Pulmonary artery endothelial cell (primary cell): ENCODE measurements around the gene DDX39B. TPM values are rescaled to one million over a fixed set of nuclear protein-coding genes. Genes with fewer than 3 reads are reported as not detected.
"Not testable (repeated sequence)": the region's sequence is repeated elsewhere in the genome, so short reads cannot be mapped to it uniquely, and the experiment has no call there.

Experiments
- DNase-seq: peaks from one replicate; pipeline ENCODE4 v3.0.0-alpha.2; 2011; ENCODE audit warnings: low read depth, low spot score
- total RNA-seq: library from RNA; depleted of rRNA; stranded (reverse); fragments of >200 nt; gene quantifications from 2 replicates; pipeline ENCODE4 v1.2.3, GENCODE V29; 2014

Gene DDX39B
- total RNA-seq: 507 and 634 TPM in 2 replicates

DNA sequence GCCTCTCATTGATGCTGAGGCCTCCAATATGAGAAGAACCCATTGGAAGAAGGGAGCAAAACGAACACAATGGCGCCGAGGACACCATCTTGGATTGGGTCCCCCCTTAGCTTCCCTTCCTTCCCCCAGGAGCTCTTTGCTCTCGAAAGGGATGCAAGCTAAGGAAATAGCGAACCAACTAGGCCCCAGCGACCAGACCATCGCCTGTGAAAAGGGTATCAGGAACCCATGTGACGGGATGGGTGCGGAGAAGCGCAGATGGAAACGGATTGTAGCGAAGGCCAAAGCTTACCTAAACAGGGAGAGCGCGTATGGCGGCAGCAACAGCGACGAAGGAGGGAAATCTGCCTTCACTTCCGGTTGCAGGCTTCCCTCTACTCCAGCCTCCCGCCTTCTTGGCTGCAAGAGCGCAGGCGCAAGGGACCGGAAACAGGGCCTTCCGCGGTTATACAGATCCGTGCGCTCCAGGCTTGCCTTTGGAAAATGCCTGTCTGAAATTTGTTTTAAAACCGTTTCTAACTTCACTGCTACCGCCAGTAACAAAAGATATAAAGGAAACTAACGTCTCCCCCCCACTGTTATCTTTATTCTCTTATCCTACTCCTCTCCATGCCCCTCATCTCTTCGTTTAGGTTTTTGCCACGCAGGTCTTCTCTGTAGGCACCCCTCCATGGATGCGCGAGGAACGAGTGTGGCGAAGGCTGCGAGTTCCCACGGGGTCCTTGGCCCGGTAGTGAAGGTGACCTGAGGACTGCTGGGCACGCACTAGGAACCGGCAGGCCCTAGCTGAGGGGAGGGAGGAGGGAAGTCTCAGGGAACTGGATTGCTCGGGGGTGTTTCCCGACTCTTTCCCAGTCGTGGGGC, at the start of gene DDX39B:
DDX39B (minus strand) TSS at position 346 of the 864 bp plus-strand sequence. CDS start 1,471 bp downstream, outside the sequence.
- peak; percentile 90 for DNase-seq

DNA sequence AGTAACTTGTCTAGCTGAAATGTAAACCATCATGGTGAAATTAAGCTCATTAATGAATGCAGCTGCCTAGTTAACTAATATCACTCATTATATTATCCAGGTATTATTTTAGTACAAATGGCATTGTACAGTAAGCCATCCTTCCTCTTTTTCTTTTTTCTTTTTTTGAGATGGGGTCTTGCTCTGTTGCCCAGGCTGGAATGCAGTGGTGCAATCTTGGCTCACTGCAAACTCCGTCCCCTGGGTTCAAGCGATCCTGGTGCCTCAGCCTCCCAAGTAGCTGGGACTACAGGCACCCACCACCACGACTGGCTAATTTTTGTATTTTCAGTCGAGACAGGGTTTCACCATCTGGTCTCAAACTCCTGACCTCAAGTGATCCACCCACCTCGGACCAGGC, 48.9 kb upstream of the DDX39B start:
- not testable (repeated sequence) for DNase-seq

DNA sequence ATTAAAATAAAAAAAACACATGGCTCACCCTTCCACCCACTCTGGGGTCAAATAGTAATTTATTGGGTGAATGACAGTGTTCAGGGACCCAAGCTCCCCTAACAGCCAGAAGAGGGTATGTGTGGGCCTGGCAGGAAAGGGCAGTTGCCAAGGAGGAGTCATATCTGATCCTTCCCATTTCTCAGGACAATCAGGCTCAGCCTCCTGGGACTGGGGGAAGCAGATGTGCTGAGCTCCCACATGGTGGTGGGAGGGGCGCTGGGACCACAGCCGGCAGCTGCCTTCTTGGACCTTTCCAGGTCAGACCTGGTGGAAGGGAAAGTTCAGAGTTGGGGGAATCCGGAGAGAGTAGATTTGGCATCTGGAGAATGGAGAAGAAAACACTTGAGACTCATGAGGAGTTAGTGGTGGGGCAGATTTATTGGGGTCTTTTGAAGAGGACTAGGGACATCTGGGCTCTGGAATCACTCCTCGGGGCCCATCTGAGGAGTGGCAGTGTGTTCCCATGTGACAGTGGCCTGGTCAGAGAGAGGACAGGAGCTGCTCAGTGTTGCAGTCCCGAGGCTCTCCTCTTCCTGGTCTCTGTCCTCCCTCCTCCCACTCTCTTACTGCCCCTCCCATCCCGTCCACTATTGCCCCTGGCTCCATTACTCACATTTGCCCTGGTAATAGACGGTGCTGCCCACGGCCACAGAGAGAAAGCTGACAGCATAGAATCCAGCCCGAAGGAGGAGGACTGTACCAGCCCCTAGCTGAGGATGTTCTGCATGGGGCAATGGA, 47.3 kb upstream of the DDX39B start:
- no peak for DNase-seq

DNA sequence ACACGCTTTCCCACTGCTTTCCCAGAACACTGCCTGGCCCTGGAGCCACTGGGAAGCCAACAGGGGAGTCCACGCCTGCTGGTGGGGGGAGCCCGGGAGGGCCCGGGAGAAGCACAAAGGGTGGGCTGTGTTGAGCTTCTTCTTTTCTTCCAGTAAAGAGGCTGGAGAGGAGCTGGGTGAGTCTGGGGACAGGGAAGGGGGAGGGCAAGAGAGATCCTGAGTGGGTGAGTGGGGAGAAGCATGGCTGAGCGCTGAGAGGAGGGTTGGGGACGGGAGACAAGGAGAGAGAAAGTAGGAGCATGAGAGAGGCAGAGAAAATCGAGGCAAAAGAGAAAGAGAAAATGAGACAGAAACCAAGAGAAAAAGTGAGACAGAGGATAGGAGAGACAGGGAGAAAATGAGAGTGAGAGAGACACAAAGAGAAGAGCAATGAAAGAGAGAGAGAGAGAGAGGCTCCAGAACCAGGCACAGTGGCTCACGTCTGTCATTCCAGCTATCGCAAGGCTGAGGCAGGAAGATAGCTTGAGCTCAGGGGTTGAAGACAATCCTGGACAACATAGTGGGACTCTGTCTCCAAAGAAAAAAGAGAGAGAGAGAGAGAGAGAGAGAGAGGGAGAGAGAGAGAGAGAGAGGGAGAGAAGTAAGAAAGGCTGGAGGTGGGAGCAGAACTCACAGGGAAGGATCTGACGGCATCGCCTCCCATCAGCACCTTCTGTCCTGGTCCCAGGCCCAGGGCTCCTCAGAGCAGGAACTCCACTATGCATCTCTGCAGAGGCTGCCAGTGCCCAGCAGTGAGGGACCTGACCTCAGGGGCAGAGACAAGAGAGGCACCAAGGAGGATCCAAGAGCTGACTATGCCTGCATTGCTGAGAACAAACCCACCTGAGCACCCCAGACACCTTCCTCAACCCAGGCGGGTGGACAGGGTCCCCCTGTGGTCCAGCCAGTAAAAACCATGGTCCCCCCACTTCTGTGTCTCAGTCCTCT, 46.3 kb upstream of the DDX39B start:
- DNase-seq: no peak

DNA sequence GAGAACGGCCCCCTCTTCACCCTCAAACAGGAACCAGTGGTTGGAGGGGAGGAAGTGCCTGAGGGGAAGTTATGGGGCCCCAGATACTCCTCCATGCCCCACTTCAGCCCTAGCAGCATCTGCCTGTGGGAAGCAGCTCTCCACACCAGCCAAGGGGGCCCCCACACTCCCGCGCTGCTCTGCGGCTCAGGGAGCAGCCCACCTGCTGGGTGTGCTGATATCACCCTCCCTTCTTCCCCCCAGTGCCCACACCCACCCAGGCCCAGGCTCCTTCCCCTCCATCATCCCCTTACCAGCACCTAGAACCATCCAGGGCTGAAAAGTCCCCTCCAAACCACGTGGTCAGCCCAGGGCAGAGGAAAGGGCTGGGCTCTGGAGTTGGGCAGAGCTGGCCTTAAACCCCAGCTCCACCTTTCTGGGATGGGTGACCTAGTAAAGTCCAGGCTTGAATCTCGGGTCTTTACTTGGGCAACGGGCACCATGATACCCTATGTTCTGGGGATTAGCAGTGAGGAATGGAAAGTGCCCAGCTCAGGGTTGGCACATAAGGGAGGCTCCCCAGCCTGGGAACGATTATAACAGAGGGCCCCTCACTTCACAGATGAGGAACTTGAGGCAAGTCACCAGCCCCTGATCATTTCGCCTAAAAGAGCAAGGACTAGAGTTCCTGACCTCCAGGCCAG, 44.9 kb upstream of the DDX39B start:
- DNase-seq: no peak

DNA sequence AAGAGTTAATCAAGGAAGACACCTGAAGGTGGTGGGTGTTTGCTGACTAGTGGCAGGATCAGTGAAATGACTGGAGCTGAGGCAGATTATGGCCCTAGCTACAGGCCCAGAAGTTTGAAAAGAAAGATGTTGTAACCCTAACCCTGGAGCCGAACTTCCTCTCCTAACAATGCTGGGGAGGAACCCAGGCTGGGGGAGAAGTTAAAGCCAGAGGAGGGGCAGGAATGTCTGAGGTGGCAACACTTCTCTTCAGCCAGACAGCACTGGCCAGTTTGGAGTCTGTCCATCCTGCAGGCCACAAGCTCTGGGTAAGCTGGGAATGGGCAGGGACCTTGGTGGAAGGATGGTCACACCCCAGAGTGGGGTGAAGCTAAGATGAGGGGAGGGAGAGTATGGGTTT, 44.2 kb upstream of the DDX39B start, which contains the start of gene LST1:
LST1 (plus strand) TSS at position 270 of the 400 bp plus-strand sequence. CDS start 1,023 bp downstream, outside the sequence.
- DNase-seq: no peak

DNA sequence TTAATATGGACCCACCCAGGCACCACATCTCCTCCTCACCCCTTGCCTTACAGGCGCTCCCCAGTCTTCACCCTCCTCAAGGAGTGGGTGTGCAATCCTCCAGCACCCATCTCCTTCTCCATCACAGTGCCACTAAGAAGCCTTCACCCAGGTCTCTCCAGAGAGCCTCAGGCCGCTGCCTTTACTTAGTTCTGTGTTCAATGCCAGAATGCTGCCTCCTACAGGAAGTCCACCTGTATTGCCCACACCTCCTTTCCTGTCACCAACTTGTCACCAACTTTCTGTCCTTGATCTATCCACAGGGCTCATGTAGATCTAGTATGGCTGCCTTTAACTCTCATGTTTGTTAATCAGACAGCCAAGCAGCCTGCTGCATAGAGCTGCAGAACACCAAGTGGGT, 43.7 kb upstream of the DDX39B start:
- DNase-seq: no peak

DNA sequence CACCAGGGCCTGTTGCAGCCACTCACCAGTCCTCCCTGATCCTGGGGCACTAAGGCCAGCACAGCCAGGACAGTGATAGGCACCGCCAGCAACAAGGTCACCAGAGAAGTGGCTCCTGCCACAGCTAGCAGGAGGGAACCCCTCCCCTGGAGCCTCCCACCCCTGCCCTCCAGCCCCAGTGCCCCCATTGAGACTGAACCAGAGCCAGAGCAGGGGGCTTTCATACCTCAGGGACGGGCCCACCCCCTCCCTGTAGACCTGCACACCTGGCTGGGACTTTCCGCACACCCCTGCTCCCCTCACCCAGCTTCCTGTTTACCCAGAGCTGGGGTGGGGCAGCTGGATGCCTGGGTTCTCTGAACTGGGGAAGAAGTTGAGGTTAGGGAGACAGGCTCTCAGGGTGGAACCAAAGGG, 40.4 kb upstream of the DDX39B start, which contains the start of gene LTB:
LTB (minus strand) TSS at position 195 of the 414 bp plus-strand sequence; CDS start at position 188, 7 bp downstream.
- no peak for DNase-seq

DNA sequence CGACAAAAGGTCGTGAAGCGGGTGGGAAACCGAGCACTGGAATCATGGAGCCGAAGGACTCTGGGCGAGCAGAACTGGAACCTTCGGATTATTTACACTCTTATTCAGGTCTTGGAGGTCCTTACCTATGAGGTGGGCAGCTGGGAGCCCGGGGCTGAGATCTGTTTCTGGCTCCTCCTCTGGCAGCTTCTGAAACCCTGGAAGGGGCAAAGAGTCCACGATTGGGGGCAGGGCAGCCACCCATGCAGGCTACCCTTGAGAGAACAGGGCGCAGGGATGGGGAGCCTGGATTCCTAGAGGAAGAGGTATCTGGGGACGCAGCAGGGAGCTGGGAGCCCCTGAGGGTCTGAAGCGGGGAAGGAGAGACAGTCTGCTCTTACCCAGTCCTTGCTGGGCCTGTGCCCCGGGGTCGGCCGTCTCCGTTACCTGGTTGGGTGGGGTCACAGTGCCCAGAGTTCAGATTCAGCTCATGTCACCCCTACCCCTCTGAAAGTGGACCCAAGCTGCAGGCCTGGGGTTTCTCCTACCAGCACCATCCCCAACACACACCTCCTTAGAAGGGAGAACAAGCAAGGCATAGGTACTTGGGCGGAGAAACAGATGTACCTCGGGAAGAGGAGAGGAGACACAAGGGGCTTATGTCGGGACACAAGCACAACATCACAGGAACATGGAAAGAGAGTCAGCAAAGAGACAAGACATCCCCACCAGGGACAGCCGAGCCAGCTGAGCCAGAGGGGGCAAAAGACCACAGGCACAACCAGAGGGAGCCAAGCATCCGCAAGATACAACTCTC, 39.8 kb upstream of the DDX39B start:
- DNase-seq: no peak

DNA sequence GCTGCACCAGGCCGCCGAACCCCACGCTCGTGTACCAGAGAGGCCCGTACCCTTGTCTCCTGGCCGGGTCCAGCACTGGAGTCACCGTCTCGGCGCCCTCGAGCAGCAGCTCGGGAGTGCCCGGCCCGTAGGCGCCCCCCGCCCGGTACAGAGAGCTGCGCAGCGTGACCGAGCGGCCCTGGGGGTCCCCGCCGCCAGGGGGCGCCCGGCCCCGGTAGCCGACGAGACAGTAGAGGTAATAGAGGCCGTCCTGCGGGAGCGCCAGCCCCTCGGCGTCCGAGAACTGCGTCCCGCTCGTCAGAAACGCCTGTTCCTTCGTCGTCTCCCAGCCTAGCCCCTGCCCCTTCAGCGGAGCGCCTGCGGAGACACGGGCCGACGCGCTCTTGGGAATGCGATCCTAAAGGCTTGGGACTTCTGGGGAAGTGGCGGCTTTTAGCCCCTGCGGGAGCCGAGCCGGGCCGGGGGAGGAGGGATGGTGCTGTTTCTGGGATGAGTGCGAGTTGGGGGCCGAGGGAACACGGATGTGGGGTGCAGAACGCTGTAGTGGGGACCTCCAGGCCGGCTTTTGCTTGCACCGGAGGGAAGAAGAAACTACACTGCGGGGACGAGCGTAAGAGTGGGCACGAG, 39.1 kb upstream of the DDX39B start:
- DNase-seq: peak; percentile 56

DNA sequence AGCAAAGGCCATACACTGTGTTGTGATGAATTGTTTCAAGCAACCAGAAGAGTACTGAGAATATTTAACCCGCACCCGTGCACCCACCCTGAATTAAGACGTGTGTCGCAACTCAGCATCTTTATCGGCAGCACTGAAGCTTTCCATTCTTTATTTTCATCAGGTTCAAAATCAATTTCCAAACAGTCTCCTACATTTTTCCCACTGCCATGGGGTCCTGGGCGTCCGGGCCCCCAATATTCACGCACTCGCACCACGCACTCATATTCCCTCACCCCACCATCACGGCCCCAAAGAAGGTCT, 38.6 kb upstream of the DDX39B start:
- no peak for DNase-seq

DNA sequence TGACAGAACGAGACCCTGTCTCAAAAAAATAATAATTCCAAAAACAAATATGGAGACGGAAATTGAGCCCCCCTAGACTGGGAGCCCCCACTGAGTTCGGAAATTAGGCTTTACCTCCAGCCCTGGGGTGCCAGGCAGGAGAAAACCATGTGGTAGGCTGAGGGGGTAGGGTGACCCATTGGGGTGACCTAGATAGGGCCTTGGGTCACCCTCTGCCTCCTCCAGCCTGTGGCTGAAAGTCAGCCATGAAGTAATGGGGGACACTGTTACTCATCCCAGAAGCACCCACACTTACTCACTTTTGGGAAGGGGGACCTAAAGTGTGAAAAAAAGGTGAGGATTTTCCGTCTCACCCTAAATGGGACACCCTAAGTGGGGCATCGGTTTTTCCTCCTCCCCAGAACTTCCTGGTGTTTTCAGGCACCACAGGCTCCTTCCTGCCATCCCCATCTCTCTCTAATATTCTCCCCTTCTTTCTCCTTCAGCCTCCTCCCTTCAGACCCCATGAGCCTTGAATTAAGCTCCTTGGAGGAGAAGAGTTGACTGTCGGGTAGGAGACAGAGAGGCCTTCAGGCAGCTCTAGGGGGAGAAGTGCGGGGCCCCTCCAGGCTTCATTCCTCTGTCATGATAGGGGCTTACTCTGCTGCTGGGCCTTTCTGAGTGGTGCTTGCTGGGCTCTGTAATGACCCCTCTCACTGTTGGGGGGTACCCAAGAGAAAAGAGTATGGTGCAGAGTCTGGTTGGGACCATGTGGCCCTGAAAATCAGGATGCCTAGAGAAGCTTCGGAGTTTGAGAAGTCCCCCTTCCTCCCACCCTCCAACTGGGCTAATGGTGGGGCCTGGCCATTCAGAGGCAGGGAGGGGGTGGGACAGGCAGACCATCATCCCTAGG, 38.0 kb upstream of the DDX39B start:
- DNase-seq: no peak

DNA sequence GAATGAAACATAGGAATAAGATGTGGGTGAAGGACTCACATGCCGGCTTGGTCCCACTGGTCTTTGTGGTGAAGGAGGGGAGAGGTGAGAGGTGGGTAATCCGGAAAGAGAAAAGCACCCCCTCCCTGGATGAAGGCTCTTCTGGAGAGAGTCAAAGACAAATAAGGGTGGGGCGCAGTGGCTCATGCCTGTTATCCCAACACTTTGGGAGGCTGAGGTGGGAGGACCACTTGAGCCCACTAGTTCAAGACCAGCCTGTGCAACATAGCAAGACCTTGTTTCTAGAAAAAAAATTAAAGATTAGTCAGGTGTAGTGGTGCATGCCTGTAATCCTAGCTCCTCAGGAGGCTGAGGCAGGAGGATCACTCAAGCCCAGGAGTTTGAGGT, 37.3 kb upstream of the DDX39B start:
- no peak for DNase-seq

DNA sequence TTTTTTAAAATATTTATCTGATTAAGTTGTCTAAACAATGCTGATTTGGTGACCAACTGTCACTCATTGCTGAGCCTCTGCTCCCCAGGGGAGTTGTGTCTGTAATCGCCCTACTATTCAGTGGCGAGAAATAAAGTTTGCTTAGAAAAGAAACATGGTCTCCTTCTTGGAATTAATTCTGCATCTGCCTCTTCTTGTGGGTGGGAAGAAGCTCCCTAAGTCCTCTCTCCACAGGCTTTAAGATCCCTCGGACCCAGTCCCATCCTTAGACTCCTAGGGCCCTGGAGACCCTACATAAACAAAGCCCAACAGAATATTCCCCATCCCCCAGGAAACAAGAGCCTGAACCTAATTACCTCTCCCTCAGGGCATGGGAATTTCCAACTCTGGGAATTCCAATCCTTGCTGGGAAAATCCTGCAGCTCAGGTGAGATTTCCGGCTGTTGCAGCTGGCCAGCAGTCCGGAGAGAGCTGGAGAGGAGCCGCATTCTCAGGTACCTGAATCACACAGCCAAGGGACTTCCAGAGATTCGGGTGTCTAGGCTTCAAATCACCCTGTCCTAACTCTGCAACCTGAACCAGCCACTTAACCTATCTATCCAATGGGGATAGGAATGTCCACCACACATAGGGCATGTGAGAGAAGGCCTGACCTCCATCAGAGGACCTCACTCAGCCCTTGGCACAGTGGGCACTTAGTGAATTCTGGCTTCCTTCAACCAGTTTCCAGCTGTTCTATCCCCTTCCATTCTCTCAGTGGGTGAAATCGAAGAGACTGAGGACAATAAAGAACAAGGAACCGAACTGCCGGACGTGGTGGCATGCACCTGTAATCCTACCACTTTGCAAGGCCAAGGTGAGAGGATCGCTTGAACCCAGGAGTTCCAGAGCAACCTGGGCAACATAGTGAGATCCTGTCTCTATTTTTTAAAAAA, 36.6 kb upstream of the DDX39B start:
- no peak for DNase-seq

DNA sequence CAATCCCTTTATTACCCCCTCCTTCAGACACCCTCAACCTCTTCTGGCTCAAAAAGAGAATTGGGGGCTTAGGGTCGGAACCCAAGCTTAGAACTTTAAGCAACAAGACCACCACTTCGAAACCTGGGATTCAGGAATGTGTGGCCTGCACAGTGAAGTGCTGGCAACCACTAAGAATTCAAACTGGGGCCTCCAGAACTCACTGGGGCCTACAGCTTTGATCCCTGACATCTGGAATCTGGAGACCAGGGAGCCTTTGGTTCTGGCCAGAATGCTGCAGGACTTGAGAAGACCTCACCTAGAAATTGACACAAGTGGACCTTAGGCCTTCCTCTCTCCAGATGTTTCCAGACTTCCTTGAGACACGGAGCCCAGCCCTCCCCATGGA, 35.8 kb upstream of the DDX39B start:
- DNase-seq: no peak

DNA sequence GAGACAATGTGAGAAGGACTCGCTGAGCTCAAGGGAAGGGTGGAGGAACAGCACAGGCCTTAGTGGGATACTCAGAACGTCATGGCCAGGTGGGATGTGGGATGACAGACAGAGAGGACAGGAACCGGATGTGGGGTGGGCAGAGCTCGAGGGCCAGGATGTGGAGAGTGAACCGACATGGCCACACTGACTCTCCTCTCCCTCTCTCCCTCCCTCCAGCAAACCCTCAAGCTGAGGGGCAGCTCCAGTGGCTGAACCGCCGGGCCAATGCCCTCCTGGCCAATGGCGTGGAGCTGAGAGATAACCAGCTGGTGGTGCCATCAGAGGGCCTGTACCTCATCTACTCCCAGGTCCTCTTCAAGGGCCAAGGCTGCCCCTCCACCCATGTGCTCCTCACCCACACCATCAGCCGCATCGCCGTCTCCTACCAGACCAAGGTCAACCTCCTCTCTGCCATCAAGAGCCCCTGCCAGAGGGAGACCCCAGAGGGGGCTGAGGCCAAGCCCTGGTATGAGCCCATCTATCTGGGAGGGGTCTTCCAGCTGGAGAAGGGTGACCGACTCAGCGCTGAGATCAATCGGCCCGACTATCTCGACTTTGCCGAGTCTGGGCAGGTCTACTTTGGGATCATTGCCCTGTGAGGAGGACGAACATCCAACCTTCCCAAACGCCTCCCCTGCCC, 35.2 kb upstream of the DDX39B start:
- DNase-seq: no peak
